ENCODE results near the gene NLRP1. TPM values are rescaled to one million over a fixed set of nuclear protein-coding genes. Genes with fewer than 3 reads are reported as not detected.

NLRP1 gene
- total RNA-seq, 1 experiment from 2014 or later: 33.5 TPM

DNA sequence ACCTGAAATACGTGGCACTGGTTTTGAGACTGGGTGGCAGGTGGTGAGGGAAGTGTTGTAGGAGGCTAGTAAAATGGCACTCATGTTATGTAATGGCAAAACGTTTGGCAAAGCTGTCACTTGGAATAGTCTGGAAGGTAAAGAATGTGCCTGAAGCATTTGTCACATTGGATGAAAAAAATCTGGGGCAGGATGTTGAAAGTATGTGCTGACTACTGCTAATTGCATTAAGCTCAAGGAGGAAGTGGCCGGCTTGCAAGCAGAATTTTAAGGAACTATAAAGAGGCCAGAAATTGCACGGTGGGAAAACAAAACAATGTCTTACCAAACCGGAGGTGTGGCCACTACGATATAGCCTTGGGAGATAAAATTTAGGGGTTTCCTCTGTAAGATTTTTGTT, 26.6 kb upstream of the NLRP1 start:
- ChIA-PET POLR2A (no interaction called here), CTCF (interaction anchor here (0.8 kb wide), 1 partner anchor 19 kb away, joined by 3 read pairs; no protein-coding TSS in a partner anchor)
- H3K36me3 Mint-ChIP-seq (ENCODE audit: insufficient read depth, unreplicated experiment): no peaks in the 10 kb centered on the region
- H3K9me3 Mint-ChIP-seq (ENCODE audit: unreplicated experiment): no peaks in the 10 kb centered on the region
- peaks cover 75% of the 10 kb centered on the region for H3K27me3 Mint-ChIP-seq (ENCODE audit: insufficient read depth, unreplicated experiment)
- intact Hi-C loops (cut with micrococcal nuclease): no loop called here
- TF ChIP-seq, protein P1, sequence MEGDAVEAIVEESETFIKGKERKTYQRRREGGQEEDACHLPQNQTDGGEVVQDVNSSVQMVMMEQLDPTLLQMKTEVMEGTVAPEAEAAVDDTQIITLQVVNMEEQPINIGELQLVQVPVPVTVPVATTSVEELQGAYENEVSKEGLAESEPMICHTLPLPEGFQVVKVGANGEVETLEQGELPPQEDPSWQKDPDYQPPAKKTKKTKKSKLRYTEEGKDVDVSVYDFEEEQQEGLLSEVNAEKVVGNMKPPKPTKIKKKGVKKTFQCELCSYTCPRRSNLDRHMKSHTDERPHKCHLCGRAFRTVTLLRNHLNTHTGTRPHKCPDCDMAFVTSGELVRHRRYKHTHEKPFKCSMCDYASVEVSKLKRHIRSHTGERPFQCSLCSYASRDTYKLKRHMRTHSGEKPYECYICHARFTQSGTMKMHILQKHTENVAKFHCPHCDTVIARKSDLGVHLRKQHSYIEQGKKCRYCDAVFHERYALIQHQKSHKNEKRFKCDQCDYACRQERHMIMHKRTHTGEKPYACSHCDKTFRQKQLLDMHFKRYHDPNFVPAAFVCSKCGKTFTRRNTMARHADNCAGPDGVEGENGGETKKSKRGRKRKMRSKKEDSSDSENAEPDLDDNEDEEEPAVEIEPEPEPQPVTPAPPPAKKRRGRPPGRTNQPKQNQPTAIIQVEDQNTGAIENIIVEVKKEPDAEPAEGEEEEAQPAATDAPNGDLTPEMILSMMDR (IDR thresholded peaks at IDR 0.05; ENCODE audit: unreplicated experiment): no peak
- H3K27ac Mint-ChIP-seq (ENCODE audit: low read depth, unreplicated experiment): no peak overlapping the region
- no peak for DNase-seq (ENCODE audit: unreplicated experiment)
- BruUV-seq (replicated peaks): no TSS peak
- H3K4me1 Mint-ChIP-seq (ENCODE audit: insufficient read depth, unreplicated experiment): no peaks in the 10 kb centered on the region
- no peak overlapping the region for H3K4me3 Mint-ChIP-seq (ENCODE audit: unreplicated experiment)

DNA sequence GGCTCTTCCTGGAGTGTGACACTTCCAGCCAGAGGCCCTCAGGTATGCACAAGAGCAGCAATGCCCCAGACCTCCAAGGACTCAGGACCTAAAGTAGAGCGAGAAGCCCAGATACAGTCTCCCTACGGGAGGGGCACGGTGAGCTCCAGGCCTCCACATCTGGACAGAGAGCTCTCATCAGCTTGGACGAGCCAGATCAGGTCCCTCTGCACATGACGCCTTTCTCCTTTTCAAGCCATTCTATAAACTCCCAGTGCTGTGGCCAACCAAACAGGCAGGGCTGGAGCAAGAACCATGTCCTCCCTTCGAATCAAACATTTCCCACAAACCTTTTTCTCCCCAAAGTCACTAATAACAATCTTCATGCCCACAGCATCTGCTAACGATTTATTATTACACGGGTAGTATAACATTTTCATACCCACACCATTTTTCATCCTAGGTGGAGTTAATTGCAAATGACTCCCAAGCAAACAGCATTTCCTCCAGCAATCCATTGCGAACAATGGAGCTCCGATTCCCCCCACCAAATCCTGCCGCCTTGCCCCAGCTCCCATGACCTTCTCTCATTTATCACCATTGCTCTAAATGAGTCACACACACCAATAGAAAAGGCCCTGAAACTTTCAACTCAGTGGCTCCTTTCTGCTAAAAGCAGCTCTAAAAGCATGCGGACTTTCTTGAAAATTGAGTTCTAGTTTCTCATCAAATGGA, 24.2 kb upstream of the NLRP1 start:
- no TSS peak for BruUV-seq (replicated peaks)
- Mint-ChIP-seq H3K4me3 (ENCODE audit: unreplicated experiment) (no peak overlapping the region), H3K27ac (ENCODE audit: low read depth, unreplicated experiment) (no peak overlapping the region), H3K9me3 (ENCODE audit: unreplicated experiment) (no peaks in the 10 kb centered on the region), H3K36me3 (ENCODE audit: insufficient read depth, unreplicated experiment) (peaks cover 5% of the 10 kb centered on the region), H3K27me3 (ENCODE audit: insufficient read depth, unreplicated experiment) (peaks cover 80% of the 10 kb centered on the region), H3K4me1 (ENCODE audit: insufficient read depth, unreplicated experiment) (no peaks in the 10 kb centered on the region)
- ChIA-PET CTCF (interaction anchor here (0.6 to 1.1 kb wide), 2 partner anchors 80 to 804 kb away, joined by 3 to 4 read pairs; no protein-coding TSS in a partner anchor), POLR2A (no interaction called here)
- TF ChIP-seq, protein P1 (IDR thresholded peaks at IDR 0.05; ENCODE audit: unreplicated experiment): no peak
- no peak for DNase-seq (ENCODE audit: unreplicated experiment)
- intact Hi-C loops (cut with micrococcal nuclease): no loop called here

DNA sequence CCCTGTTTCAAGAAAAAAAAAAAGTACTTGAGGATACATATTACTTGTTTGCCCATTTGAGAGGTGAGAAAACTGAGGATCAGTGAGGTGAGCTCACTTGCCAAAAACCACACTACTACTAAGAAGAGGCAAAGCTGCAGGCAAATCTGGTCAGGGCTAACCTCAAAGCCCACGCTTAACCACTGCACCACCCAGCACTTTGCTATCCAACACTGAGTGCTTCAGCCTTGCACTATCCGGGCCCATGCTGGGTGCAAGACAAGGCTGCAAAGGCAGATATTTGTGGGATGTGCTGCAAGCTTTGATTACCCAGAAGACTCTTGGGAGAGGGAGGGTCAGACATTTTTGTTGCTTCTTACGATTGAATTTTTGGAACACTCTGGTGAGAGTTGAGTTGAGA, 23.6 kb upstream of the NLRP1 start:
- no TSS peak for BruUV-seq (replicated peaks)
- intact Hi-C loops (cut with micrococcal nuclease): no loop called here
- peaks cover 5% of the 10 kb centered on the region for H3K36me3 Mint-ChIP-seq (ENCODE audit: insufficient read depth, unreplicated experiment)
- peaks cover 80% of the 10 kb centered on the region for H3K27me3 Mint-ChIP-seq (ENCODE audit: insufficient read depth, unreplicated experiment)
- ChIA-PET CTCF (interaction anchor here (1.1 kb wide), 1 partner anchor 805 kb away, joined by 4 read pairs; no protein-coding TSS in a partner anchor), POLR2A (no interaction called here)
- no peak overlapping the region for H3K4me3 Mint-ChIP-seq (ENCODE audit: unreplicated experiment)
- DNase-seq (ENCODE audit: unreplicated experiment): no peak
- no peaks in the 10 kb centered on the region for H3K4me1 Mint-ChIP-seq (ENCODE audit: insufficient read depth, unreplicated experiment)
- TF ChIP-seq, protein P1 (IDR thresholded peaks at IDR 0.05; ENCODE audit: unreplicated experiment): no peak
- H3K9me3 Mint-ChIP-seq (ENCODE audit: unreplicated experiment): no peaks in the 10 kb centered on the region
- no peak overlapping the region for H3K27ac Mint-ChIP-seq (ENCODE audit: low read depth, unreplicated experiment)

DNA sequence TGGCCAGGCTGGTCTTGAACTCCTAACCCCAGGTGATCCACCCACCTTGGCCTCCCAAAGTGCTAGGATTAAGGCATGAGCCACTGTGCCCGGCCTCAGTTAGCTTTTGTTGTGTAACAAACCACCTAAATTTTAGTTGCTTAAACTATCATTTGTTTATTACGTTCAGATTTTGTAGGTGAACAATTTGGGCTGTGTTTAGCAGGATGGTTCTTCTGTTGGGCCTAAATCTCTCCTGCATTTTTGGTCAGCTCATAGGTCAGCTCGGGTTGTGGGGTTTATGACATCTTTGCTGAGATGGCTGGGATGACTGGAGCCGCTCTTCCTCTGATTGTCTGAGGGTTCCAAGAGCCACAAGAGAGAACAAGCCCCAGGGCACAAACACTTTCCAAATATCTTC, 21.1 kb upstream of the NLRP1 start:
- BruUV-seq (replicated peaks): no TSS peak
- intact Hi-C loops (cut with micrococcal nuclease): no loop called here
- H3K4me3 Mint-ChIP-seq (ENCODE audit: unreplicated experiment): no peak overlapping the region
- no peaks in the 10 kb centered on the region for H3K4me1 Mint-ChIP-seq (ENCODE audit: insufficient read depth, unreplicated experiment)
- H3K27ac Mint-ChIP-seq (ENCODE audit: low read depth, unreplicated experiment): no peak overlapping the region
- H3K36me3 Mint-ChIP-seq (ENCODE audit: insufficient read depth, unreplicated experiment): peaks cover 5% of the 10 kb centered on the region
- peak; percentile 19 for DNase-seq (ENCODE audit: unreplicated experiment)
- H3K27me3 Mint-ChIP-seq (ENCODE audit: insufficient read depth, unreplicated experiment): peaks cover 92% of the 10 kb centered on the region
- no peaks in the 10 kb centered on the region for H3K9me3 Mint-ChIP-seq (ENCODE audit: unreplicated experiment)
- TF ChIP-seq, protein P1 (IDR thresholded peaks at IDR 0.05; ENCODE audit: unreplicated experiment): no peak
- POLR2A ChIA-PET: interaction anchor here (0.7 kb wide), 1 partner anchor 40 kb away, joined by 3 read pairs; no protein-coding TSS in a partner anchor
- CTCF ChIA-PET: interaction anchor here (0.5 to 0.7 kb wide), 2 partner anchors 17 to 58 kb away, joined by 3 to 4 read pairs; no protein-coding TSS in a partner anchor

Measured in MCF 10A (cell line).